Activated naive CD8-positive, alpha-beta T cell treated with anti-CD3 and anti-CD28 coated beads for 36 hours (primary cell): Measurements from ENCODE around the gene ZNF532. TPM values are rescaled to one million over a fixed set of nuclear protein-coding genes. Genes with fewer than 3 reads are reported as not detected.

Experiments
- DNase-seq: peaks from one replicate; pipeline ENCODE4 v3.0.0; 2021
- H3K27ac Mint-ChIP-seq: one replicate; pipeline ENCODE4 v1.8.0; 2022; ENCODE audit warnings: mild to moderate bottlenecking, moderate library complexity, mixed read lengths
- H3K27me3 Mint-ChIP-seq: one replicate; pipeline ENCODE4 v1.8.0; 2022; ENCODE audit warnings: mild to moderate bottlenecking, mixed read lengths
- H3K36me3 Mint-ChIP-seq: one replicate; pipeline ENCODE4 v1.8.0; 2021; ENCODE audit warnings: mild to moderate bottlenecking, mixed read lengths
- H3K4me1 Mint-ChIP-seq: one replicate; pipeline ENCODE4 v1.8.0; 2021; ENCODE audit warnings: mixed read lengths
- H3K4me3 Mint-ChIP-seq: one replicate; pipeline ENCODE4 v1.8.0; 2022; ENCODE audit warnings: mild to moderate bottlenecking, moderate library complexity, mixed read lengths
- H3K9me3 Mint-ChIP-seq: one replicate; pipeline ENCODE4 v1.8.0; 2022; ENCODE audit warnings: mixed read lengths
- total RNA-seq, 2 experiments: library from RNA; stranded (reverse); gene quantifications; one replicate each; pipeline ENCODE4 v1.2.3, GENCODE V29; 2021

Gene ZNF532
- total RNA-seq, 2 experiments from 2014 or later = 1.2 to 1.5 TPM

DNA sequence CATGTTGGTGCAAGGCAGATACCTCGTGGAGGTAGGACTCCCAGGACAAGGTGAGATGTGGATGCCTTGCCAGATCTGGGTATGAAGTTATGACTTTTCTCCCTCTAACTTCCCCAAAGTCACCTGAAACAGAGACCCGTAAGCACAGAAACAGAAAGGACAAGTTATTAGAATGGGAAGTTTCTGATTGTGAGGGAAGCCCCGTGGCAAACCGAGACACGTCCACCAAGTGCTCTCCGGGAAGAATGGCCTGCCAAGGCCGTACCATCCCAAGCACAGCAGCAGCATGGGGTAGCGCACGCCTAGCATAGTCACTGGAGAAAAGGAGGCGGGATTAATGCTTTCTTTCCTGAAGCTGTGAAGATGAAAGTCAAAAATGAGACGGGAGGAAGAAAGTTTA lies 110.6 kb downstream of the ZNF532 start:
- Mint-ChIP-seq H3K4me3 (no peak overlapping the region), H3K27ac (peak overlapping the region; percentile 36), H3K9me3 (no peaks in the 10 kb centered on the region), H3K36me3 (no peaks in the 10 kb centered on the region), H3K4me1 (no peaks in the 10 kb centered on the region), H3K27me3 (peaks cover 11% of the 10 kb centered on the region)
- DNase-seq = no peak

GRCh38 chr18:58975781-58976180 lies 111.1 kb downstream of the ZNF532 start:
- H3K4me3 Mint-ChIP-seq = no peak overlapping the region
- DNase-seq = no peak
- H3K36me3 Mint-ChIP-seq = no peaks in the 10 kb centered on the region
- no peak overlapping the region for H3K27ac Mint-ChIP-seq
- no peaks in the 10 kb centered on the region for H3K9me3 Mint-ChIP-seq
- H3K27me3 Mint-ChIP-seq = peaks cover 11% of the 10 kb centered on the region
- H3K4me1 Mint-ChIP-seq = no peaks in the 10 kb centered on the region

DNA sequence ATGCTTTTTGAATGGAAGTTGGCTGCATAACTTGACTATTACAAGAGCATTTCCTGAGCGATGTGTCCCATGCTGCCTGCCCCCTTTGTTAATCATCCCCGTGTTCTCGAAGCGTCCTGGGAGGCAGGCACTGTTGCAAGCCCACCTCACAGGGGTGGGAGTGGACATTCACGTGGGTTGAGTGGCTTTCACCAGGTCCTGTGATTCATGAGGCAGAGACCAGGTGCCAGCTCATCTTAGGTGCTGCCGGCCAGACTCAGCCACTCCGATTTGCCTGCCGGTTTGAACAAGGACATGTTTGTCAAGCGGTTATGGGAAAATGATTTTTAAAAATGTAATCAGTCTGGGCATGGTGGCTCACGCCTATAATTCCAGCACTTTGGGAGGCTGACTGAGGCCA lies 112.5 kb downstream of the ZNF532 start:
- H3K4me1 Mint-ChIP-seq = no peaks in the 10 kb centered on the region
- DNase-seq = no peak
- no peaks in the 10 kb centered on the region for H3K9me3 Mint-ChIP-seq
- no peak overlapping the region for H3K27ac Mint-ChIP-seq
- H3K27me3 Mint-ChIP-seq = peaks cover 15% of the 10 kb centered on the region
- no peak overlapping the region for H3K4me3 Mint-ChIP-seq
- H3K36me3 Mint-ChIP-seq = no peaks in the 10 kb centered on the region

- Mint-ChIP-seq H3K4me3 (no peak overlapping the region), H3K27me3 (peaks cover 19% of the 10 kb centered on the region), H3K27ac (no peak overlapping the region), H3K9me3 (no peaks in the 10 kb centered on the region), H3K36me3 (no peaks in the 10 kb centered on the region), H3K4me1 (no peaks in the 10 kb centered on the region)
- DNase-seq = no peak
Measured at GRCh38 chr18:58977801-58978200, 113.1 kb downstream of the ZNF532 start.

DNA sequence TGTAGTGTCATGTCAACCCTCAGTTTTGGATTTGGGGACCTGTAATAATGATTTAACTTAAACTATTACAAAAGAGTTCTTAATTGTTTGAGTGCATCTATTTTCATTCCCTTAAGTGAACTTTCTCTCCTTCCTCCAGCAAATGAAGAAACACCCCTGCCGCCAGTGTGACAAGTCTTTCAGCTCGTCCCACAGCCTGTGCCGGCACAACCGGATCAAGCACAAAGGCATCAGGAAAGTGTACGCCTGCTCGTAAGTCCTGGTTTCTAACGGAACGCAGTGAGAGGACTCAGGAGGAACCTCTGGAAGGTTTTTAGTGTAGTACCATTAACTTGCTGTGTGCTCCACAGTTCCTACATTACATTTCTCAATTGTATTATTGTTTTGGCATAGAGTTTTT lies 114.2 kb downstream of the ZNF532 start:
- Mint-ChIP-seq H3K9me3 (no peaks in the 10 kb centered on the region), H3K4me1 (no peaks in the 10 kb centered on the region), H3K4me3 (no peak overlapping the region), H3K27ac (no peak overlapping the region), H3K36me3 (no peaks in the 10 kb centered on the region), H3K27me3 (peaks cover 21% of the 10 kb centered on the region)
- no peak for DNase-seq

DNA sequence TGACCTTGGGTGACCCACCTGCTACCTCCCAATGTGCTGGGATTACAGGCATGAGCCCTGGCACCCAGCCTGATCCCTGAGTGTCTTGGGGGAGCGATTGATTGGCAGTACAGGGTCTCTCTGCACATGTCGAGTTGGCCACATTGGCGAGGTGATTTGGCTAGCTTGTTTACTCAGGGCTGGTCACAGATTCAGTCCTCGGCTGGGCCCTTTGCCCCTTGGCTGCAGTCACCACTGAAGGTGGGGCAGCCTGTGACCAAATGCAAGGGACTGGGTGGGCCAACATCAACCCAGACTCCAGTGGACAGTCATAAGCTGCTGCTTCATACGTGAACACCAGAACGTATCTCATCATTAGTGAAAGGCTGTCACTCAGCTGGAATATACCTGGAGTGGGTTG lies 114.9 kb downstream of the ZNF532 start:
- H3K4me1 Mint-ChIP-seq = no peaks in the 10 kb centered on the region
- H3K36me3 Mint-ChIP-seq = no peaks in the 10 kb centered on the region
- H3K27me3 Mint-ChIP-seq = peaks cover 21% of the 10 kb centered on the region
- H3K9me3 Mint-ChIP-seq = no peaks in the 10 kb centered on the region
- H3K4me3 Mint-ChIP-seq = no peak overlapping the region
- H3K27ac Mint-ChIP-seq = no peak overlapping the region
- no peak for DNase-seq

DNA sequence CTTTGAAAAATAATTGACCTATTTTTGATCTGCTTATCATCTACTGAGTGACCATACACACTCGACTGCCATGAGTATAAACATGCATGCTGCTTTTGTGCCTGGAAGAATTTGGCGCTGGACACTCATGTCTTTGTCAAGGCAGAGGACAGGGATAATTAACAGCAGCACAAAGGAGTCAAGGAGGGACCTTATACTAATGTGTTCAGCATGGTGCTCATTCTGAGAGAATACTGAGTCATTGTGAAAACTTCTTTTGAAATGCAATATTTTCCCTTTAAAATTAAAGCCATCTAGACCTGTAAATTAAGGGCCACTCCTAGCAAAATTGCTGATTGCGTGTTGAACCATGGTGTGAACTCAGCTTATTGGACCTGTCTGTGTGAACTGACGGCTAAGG lies 116.3 kb downstream of the ZNF532 start:
- Mint-ChIP-seq H3K27ac (no peak overlapping the region), H3K27me3 (peaks cover 15% of the 10 kb centered on the region), H3K36me3 (no peaks in the 10 kb centered on the region), H3K9me3 (no peaks in the 10 kb centered on the region), H3K4me3 (no peak overlapping the region), H3K4me1 (no peaks in the 10 kb centered on the region)
- DNase-seq = no peak

DNA sequence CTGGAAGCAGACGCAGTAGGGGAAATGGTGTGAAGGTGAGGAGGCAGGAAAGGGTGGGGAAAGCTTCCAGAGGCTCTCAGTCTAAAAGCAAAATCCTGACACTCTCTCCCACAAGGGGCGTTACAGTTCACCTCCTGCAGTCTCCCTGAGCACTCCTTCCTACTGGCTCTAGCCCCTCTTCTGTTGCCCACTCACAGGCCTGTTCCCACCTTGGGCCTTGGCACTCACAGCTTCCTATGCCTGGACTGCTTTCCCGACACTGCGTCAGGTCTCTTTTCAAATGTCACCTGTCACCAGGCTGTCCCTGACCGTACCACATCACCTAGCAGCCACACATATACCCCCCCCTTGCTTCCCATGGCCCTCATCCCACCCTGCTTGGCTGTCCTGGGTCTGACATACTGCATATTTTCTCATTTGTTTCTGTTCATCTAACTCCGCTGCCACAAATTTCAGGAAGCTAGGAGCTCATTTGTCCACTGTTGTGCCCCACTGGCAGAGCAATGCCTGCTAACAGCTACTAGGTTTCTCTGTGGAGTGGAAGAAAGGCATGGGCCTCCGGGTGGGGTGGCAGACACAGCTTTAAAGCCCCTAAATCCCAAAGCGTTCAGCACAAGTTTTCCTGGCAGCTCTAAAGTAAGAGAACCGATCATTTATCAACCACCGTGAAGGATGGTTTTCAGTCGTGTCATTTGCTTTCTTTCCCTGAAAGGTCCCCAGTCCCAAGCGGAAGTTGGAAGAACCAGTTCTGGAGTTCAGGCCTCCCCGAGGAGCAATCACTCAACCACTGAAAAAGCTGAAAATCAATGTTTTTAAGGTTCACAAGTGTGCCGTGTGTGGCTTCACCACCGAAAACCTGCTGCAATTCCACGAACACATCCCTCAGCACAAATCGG lies 118.8 kb downstream of the ZNF532 start:
- Mint-ChIP-seq H3K4me3 (no peak overlapping the region), H3K27ac (no peak overlapping the region), H3K27me3 (peaks cover 15% of the 10 kb centered on the region), H3K4me1 (no peaks in the 10 kb centered on the region), H3K36me3 (no peaks in the 10 kb centered on the region), H3K9me3 (no peaks in the 10 kb centered on the region)
- no peak for DNase-seq

GRCh38 chr18:58988600-58988999 lies 123.9 kb downstream of the ZNF532 start:
- DNase-seq = no peak
- Mint-ChIP-seq H3K4me1 (peaks cover 7% of the 10 kb centered on the region), H3K27me3 (peaks cover 11% of the 10 kb centered on the region), H3K9me3 (peaks cover 11% of the 10 kb centered on the region), H3K36me3 (no peaks in the 10 kb centered on the region), H3K27ac (no peak overlapping the region), H3K4me3 (no peak overlapping the region)

DNA sequence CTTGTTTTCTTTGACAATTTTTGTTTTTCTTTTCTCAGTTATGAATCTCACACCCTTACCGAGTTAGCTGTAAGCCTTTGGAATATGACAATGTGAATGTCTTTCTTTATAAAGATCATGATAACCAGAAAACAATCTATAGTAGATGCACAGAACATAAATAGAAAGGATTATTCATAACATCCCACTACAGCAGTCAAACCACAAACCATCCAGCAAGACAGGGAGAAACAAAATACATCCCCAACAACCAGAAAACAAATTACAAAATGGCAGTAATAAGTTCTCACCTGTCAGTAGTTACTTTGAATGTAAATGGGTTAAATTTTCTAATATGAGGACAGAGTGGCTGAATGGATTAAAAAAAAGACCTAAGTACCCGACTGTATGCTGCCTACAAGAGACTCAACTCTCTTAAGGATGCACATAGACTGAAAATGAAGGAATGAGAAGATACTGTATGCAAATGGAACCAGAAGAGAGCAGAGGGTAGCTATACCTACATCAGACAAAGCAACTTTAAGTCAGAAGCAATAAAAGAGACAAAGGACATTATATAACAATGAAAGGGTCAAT lies 124.6 kb downstream of the ZNF532 start:
- DNase-seq = no peak
- Mint-ChIP-seq H3K9me3 (peaks cover 11% of the 10 kb centered on the region), H3K27ac (no peak overlapping the region), H3K36me3 (no peaks in the 10 kb centered on the region), H3K27me3 (peaks cover 15% of the 10 kb centered on the region), H3K4me3 (no peak overlapping the region), H3K4me1 (peaks cover 7% of the 10 kb centered on the region)

DNA sequence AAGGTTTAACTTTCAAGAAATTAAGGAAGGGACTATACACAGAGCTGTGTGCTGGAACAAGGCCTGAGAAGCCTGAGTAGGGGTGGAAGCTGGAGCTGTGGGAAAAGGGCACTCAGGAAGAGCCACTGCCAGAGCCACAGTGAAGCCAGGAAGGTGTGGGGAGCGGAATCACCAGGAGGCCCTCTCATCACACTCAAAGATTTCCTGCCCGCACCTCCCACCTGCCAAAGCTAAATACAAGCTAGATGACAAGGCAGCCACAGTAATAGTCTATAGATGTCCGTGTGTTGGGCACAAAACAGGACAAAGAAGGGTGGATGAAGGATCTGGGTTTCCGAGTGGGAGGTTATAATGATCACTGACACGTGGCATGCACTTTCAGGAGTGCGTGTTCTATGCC lies 126.0 kb downstream of the ZNF532 start:
- Mint-ChIP-seq H3K4me1 (peaks cover 7% of the 10 kb centered on the region), H3K36me3 (no peaks in the 10 kb centered on the region), H3K27ac (no peak overlapping the region), H3K27me3 (peaks cover 26% of the 10 kb centered on the region), H3K4me3 (no peak overlapping the region), H3K9me3 (peaks cover 11% of the 10 kb centered on the region)
- DNase-seq = no peak

- H3K9me3 Mint-ChIP-seq = peaks cover 11% of the 10 kb centered on the region
- H3K4me1 Mint-ChIP-seq = peaks cover 7% of the 10 kb centered on the region
- H3K36me3 Mint-ChIP-seq = no peaks in the 10 kb centered on the region
- no peak overlapping the region for H3K4me3 Mint-ChIP-seq
- DNase-seq = no peak
- no peak overlapping the region for H3K27ac Mint-ChIP-seq
- peaks cover 27% of the 10 kb centered on the region for H3K27me3 Mint-ChIP-seq
Measured at GRCh38 chr18:58991167-58991798, 126.6 kb downstream of the ZNF532 start.

- Mint-ChIP-seq H3K27me3 (peaks cover 29% of the 10 kb centered on the region), H3K4me1 (peaks cover 7% of the 10 kb centered on the region), H3K36me3 (no peaks in the 10 kb centered on the region), H3K4me3 (no peak overlapping the region), H3K9me3 (peaks cover 11% of the 10 kb centered on the region), H3K27ac (no peak overlapping the region)
- no peak for DNase-seq
Measured at GRCh38 chr18:58992301-58993231, 127.9 kb downstream of the ZNF532 start.

GRCh38 chr18:58993260-58993659 lies 128.6 kb downstream of the ZNF532 start:
- peaks cover 11% of the 10 kb centered on the region for H3K9me3 Mint-ChIP-seq
- no peak overlapping the region for H3K27ac Mint-ChIP-seq
- DNase-seq = no peak
- no peak overlapping the region for H3K4me3 Mint-ChIP-seq
- H3K4me1 Mint-ChIP-seq = peaks cover 7% of the 10 kb centered on the region
- no peaks in the 10 kb centered on the region for H3K36me3 Mint-ChIP-seq
- peaks cover 29% of the 10 kb centered on the region for H3K27me3 Mint-ChIP-seq

DNA sequence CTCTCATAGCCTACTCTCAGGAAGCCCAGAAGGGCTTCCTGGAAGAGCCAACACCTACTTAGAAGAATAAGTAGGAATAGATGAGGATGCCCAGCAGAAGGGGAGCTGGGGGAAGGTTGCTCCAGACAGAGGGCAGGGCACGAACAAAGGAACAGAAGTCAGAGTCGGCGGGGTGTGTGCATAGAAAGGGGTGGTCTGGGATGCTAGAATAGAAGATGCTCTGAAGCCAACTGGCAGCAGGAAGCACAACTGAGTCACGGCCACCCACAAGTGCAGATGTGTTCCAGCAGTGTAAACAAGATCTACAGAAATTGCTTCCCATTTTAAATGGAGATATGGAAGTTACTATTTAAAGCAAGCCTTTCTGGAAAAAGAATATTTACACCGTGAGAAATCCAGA lies 131.0 kb downstream of the ZNF532 start:
- no peaks in the 10 kb centered on the region for H3K36me3 Mint-ChIP-seq
- H3K27ac Mint-ChIP-seq = no peak overlapping the region
- H3K4me3 Mint-ChIP-seq = no peak overlapping the region
- no peak for DNase-seq
- H3K9me3 Mint-ChIP-seq = no peaks in the 10 kb centered on the region
- H3K27me3 Mint-ChIP-seq = peaks cover 29% of the 10 kb centered on the region
- H3K4me1 Mint-ChIP-seq = peaks cover 7% of the 10 kb centered on the region
